Fibroblast of lung (primary cell): ENCODE measurements around the gene FCGR3B.
"Not testable (repeated sequence)": the region's sequence is repeated elsewhere in the genome, so short reads cannot be mapped to it uniquely, and the experiment has no call there.

ENCODE experiments used
- CTCF ChIP-seq, 2 donors: IDR thresholded peaks in 1 of 2; conservative IDR thresholded peaks in 1 of 2; 1 replicate in 1 of 2; 2 replicates in 1 of 2; pipeline ENCODE4 v1.5.1; 2011 to 2012; ENCODE audit warnings: low read length in 2 of 2, control low read depth in 1 of 2, inconsistent platforms in 1 of 2, low read depth in 1 of 2, mild to moderate bottlenecking in 1 of 2
- EZH2 ChIP-seq: IDR thresholded peaks from 2 replicates; pipeline ENCODE4 v1.5.1; 2012; ENCODE audit warnings: low read length, control low read depth, mild to moderate bottlenecking; ENCODE audit errors: missing control alignments

DNA sequence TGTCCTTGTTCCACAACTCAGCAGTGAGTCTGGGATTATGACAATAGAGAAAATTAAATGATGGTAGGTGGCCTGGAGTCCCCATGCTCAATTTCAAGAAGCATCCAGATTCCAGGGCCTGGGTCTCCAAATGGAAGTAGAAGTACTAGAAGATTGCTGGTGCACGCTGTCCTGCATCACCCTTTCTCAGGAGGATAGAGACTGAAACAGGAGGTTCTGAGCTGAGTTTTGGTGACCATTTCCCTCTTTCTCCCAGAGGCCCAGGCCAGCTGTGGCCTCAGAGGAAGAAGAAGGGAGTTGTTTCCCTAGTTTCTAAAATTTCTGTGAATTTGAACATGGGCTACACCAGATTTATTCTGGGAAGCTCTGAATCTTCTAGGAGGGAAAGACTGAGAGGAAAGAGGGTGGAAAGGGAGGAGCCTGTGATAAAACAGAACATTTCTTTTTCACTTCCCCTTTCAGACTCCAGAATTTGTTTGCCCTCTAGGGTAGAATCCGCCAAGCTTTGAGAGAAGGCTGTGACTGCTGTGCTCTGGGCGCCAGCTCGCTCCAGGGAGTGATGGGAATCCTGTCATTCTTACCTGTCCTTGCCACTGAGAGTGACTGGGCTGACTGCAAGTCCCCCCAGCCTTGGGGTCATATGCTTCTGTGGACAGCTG, 50.0 kb downstream of the FCGR3B start:
- TF ChIP-seq CTCF (conservative IDR thresholded peaks at IDR 0.05 in 1 of 2, IDR thresholded peaks at IDR 0.05 in 1 of 2; ENCODE audit: low read depth in 1 of 2, low read length in 2 of 2); EZH2: not testable (repeated sequence)
